SW 1271 (cell line): Measurements from ENCODE around the gene GRK1.
"Not testable (repeated sequence)": the region's sequence is repeated elsewhere in the genome, so short reads cannot be mapped to it uniquely, and the experiment has no call there.

Experiments used
- DNase-seq, 2 experiments: peaks; one replicate each; lab custom pipeline; 2025; lab: John Stamatoyannopoulos, UW

Gene GRK1

GRCh38 chr13:113665597-113666328 lies 1.3 kb upstream of the GRK1 start:
- no peak for DNase-seq

GRCh38 chr13:113666329-113666670 lies 719 bp upstream of the GRK1 start:
- DNase-seq: no peak

GRCh38 chr13:113667771-113668490 lies 912 bp downstream of the GRK1 start:
- no peak for DNase-seq

DNA sequence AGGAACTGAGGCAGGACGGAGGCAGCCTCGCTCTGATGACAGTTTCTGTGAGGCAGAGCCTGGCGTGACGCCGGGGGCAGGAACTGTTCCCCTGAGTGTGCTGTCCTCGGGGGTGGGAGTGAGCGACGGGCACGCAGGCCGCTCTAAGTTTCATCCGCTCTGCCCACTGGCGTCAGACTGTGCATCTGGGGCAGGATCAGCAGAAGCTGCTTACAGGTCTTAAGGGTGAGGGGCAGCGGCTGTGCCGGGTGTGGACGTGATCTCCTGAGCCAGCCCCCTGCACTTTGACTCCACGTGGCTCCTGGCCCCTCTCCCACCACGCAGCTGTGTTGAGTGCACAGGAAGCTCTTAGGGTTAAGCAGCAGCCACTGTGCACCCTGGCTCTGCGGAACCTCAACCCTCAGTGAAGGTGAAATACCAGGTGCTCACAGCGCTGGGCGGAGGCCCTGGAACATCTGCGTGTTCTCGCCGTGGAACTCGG lies 1.5 kb downstream of the GRK1 start:
- DNase-seq: no peak

- no peak for DNase-seq
Measured at GRCh38 chr13:113669231-113669754, 2.3 kb downstream of the GRK1 start.

- DNase-seq: no peak
Measured at GRCh38 chr13:113669755-113670341, 2.8 kb downstream of the GRK1 start.

GRCh38 chr13:113670541-113670940 lies 3.5 kb downstream of the GRK1 start:
- no peak for DNase-seq

- DNase-seq: no peak
Measured at GRCh38 chr13:113671066-113672001, 4.3 kb downstream of the GRK1 start.

- DNase-seq: no peak
Measured at GRCh38 chr13:113672002-113672651, 5.1 kb downstream of the GRK1 start.

DNA sequence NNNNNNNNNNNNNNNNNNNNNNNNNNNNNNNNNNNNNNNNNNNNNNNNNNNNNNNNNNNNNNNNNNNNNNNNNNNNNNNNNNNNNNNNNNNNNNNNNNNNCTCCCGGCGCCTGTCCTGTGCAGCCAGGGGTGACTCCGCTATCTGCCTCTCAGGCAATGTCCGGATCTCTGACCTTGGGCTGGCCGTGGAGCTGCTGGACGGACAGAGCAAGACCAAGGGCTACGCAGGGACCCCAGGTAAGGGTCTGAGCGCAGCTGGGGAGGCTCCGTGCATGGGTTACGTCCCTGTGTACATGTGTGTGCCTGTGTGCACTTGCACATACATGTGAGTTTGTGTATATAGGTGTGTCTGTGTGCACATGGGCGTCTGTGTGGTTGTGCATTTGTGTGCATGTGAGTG lies 55.9 kb downstream of the GRK1 start:
- no peak for DNase-seq

GRCh38 chr13:113723410-113724015 lies 56.5 kb downstream of the GRK1 start:
- no peak for DNase-seq

- no peak for DNase-seq
Measured at GRCh38 chr13:113724016-113724758, 57.2 kb downstream of the GRK1 start.

DNA sequence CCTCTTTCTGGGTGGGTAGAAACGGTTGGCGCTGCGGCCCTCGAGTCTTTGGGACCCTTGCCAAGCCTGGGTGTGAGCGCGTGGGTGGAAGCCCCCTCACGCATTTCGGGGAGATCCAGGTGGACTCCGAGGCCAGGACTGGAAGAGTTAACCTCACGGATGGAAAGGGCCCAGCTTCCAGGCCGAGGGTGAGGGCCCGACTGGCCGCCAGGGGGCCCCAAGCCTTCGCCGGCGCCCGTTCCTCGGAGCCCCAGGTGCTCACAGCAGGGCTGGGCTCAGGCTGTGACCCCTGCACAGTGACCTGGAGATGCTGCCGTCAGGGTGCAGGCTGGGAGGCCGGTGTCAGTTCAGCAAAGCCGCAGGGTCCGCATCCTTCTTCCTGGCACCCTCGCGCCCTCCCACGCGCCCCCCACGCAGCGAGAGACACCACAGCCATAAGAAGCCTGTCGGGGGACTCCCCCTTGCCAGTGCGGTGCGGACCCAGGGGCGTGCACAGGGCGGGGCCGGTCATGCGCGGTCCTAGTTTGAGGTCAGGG lies 57.8 kb downstream of the GRK1 start:
- DNase-seq: peak in 1 of 2 experiments; percentile 1

GRCh38 chr13:113725329-113726105 lies 58.5 kb downstream of the GRK1 start:
- DNase-seq: not testable (repeated sequence)

DNA sequence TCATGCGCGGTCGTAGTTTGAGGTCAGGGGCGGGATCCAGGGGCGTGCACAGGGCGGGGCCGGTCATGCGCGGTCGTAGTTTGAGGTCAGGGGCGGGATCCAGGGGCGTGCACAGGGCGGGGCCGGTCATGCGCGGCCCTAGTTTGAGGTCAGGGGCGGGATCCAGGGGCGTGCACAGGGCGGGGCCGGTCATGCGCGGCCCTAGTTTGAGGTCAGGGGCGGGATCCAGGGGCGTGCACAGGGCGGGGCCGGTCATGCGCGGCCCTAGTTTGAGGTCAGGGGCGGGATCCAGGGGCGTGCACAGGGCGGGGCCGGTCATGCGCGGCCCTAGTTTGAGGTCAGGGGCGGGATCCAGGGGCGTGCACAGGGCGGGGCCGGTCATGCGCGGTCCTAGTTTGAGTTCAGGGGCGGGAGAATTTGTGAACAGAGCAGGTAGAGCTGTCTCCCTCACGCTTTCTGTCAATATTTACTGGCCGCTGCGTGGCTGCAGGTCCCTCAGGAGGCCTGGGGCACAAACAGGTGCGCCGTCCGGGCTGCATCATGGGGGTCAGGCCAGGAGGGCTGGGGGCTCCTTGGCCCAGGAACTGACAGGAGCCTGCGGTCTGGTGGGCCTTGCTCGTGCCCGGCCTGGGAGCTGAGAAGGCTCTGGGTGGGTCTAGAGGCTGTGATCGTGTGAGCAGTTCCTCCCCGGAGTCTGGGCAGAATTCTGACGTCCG lies 59.2 kb downstream of the GRK1 start:
- DNase-seq: not testable (repeated sequence)

DNA sequence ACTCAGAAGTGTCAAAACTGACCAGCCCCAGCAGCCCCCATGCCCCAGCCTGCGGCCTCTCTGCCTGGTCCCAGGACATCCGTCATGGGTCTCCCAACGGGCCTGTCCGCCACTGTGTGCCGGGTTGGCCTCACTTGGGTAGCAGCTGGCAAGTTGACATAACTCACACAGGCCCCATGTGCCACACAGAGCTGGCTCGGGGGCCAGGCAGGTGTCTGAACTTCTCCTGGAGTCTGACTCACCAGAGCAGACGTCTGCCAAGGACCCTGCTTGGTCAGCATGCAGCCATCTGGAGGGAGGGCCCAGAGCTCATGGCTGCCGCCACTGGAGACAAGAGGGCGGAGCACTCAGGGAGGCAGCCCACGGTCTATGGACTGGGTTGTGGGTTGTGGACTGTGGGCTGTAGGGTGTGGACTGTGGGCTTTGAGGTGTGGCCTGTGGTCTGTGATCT lies 60.0 kb downstream of the GRK1 start:
- no peak for DNase-seq

GRCh38 chr13:113728571-113729054 lies 61.6 kb downstream of the GRK1 start:
- DNase-seq: no peak
